ENCODE results near the gene KATNAL1. TPM values are rescaled to one million over a fixed set of nuclear protein-coding genes. Genes with fewer than 3 reads are reported as not detected.
"Not testable (repeated sequence)": the region's sequence is repeated elsewhere in the genome, so short reads cannot be mapped to it uniquely, and the experiment has no call there.

The KATNAL1 gene
- total RNA-seq, 1 donor from 2014 or later = 7.5 TPM

GRCh38 chr13:30196025-30196424 lies 111.3 kb downstream of the KATNAL1 start:
- H3K27ac Mint-ChIP-seq = no peak overlapping the region
- H3K36me3 Mint-ChIP-seq (ENCODE audit: low read depth) = peaks cover 2% of the 10 kb centered on the region
- no peak overlapping the region for H3K4me3 Mint-ChIP-seq
- H3K4me1 Mint-ChIP-seq = no peaks in the 10 kb centered on the region
- no peak for DNase-seq
- no peaks in the 10 kb centered on the region for H3K9me3 Mint-ChIP-seq
- intact Hi-C loops (cut with micrococcal nuclease) = no loop called here
- H3K27me3 Mint-ChIP-seq = no peaks in the 10 kb centered on the region

DNA sequence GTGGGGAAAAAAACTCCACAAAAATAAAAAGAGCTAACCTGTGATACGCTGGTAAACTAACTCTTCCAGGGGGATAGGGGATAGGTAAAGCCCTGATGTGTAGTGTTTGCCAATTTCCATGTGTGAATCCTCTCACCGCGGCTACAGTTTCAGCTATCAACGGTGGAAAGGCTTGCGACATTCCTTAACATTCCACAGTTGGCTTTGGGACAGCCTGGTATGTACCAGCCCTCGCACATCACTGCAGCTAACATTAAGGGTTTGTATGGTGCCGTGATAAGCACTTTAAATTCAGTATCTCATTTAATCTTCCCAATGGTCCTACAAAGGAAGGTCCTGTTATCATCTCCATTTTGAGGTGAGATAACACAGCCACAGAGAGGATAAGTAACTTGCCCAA lies 112.4 kb downstream of the KATNAL1 start:
- H3K4me1 Mint-ChIP-seq = no peaks in the 10 kb centered on the region
- no peaks in the 10 kb centered on the region for H3K27me3 Mint-ChIP-seq

DNA sequence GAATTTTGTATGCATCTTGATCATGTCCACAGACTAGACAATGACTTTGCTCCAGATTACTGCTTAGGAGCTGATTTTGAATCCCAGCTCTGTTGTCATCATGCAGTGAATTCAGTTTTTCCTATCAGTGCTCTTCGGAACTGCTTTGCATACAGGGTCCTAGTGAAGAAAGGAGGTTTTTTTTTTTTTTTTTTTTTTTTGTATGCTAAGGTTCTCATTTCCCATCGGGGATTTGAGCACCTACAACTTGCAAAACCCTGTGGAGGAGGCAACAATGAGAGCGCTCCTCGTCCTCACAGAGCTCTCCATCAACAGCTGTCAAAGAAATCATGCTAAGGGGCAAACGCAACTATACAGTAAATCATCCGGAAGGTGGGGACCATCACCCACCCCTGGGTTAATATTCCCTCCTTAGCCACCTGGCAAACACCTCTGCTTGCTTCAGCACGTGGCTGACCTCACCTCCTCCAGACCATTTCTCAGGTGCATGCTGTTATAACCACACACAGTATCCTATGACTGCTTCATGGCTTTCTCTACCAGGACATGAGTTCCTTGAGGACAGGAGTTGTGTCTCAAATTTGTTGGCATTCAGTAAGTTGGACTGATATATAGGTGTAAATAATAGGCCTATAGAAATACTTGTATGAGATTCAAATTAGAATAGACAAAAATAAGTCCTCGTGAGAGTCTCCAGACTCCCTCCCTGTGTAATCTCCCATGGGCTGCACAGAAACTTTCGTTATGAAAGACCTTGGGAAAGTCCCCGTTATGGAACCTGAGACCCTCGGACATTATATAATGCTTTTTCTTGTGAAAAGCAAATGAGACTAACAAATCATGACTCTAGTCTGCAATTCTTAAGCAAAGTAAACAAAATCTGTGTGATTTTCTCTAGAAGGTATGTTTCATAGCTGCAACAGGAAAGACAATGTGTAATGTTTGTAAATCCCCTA lies 113.8 kb downstream of the KATNAL1 start:
- Mint-ChIP-seq H3K27ac (no peak overlapping the region), H3K36me3 (ENCODE audit: low read depth) (peaks cover 2% of the 10 kb centered on the region), H3K9me3 (no peaks in the 10 kb centered on the region), H3K27me3 (no peaks in the 10 kb centered on the region), H3K4me3 (no peak overlapping the region), H3K4me1 (no peaks in the 10 kb centered on the region)
- intact Hi-C loops (cut with micrococcal nuclease) = no loop called here
- no peak for DNase-seq

More for the DNA sequence above, 112.4 kb downstream of the KATNAL1 start:
- peaks cover 2% of the 10 kb centered on the region for H3K36me3 Mint-ChIP-seq (ENCODE audit: low read depth)
- peak; percentile 39 for DNase-seq
- no peak overlapping the region for H3K4me3 Mint-ChIP-seq
- no peaks in the 10 kb centered on the region for H3K9me3 Mint-ChIP-seq
- no peak overlapping the region for H3K27ac Mint-ChIP-seq
- intact Hi-C loops (cut with micrococcal nuclease) = no loop called here

DNA sequence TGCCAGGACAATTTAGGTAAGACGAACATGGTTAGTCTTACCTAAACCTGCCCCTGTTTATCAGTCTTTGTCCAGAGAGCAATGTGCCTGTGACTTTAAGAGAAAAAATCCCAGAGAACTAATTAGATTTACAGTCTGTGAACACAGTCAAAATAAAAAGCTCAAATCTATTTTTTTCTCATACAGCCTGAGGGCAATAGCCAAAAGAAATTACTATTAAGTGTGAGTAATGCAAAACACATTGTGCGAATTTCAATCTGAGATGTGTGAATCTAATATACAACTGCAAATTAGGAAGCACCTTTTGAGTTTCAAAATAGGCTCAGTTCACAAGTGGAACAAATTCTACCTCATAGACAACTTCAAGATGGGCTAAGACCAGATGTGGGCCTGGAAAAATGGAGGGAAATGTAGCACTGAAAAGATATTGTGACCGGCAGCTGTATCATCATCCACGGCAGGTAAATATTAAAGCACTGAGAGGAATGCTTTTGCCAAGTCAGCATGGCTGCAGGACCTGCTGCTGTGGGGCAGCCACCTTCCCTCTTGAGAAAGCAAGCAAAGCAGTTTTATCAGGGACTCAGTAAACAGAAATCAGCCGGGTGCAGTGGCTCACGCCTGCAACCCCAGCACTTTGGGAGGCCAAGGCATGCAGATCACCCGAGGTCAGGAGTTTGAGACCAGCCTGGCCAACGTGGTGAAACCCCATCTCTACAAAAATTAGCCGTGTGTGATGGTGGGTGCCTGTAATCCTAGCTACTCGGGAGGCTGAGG lies 114.8 kb downstream of the KATNAL1 start:
- H3K4me3 Mint-ChIP-seq = no peak overlapping the region
- DNase-seq = no peak
- no peak overlapping the region for H3K27ac Mint-ChIP-seq
- H3K36me3 Mint-ChIP-seq (ENCODE audit: low read depth) = peaks cover 2% of the 10 kb centered on the region
- no peaks in the 10 kb centered on the region for H3K27me3 Mint-ChIP-seq
- intact Hi-C loops (cut with micrococcal nuclease) = no loop called here
- H3K4me1 Mint-ChIP-seq = no peaks in the 10 kb centered on the region
- H3K9me3 Mint-ChIP-seq = no peaks in the 10 kb centered on the region

- intact Hi-C loops (cut with micrococcal nuclease) = no loop called here
Observed at GRCh38 chr13:30191491-30192100, 115.8 kb downstream of the KATNAL1 start.

DNA sequence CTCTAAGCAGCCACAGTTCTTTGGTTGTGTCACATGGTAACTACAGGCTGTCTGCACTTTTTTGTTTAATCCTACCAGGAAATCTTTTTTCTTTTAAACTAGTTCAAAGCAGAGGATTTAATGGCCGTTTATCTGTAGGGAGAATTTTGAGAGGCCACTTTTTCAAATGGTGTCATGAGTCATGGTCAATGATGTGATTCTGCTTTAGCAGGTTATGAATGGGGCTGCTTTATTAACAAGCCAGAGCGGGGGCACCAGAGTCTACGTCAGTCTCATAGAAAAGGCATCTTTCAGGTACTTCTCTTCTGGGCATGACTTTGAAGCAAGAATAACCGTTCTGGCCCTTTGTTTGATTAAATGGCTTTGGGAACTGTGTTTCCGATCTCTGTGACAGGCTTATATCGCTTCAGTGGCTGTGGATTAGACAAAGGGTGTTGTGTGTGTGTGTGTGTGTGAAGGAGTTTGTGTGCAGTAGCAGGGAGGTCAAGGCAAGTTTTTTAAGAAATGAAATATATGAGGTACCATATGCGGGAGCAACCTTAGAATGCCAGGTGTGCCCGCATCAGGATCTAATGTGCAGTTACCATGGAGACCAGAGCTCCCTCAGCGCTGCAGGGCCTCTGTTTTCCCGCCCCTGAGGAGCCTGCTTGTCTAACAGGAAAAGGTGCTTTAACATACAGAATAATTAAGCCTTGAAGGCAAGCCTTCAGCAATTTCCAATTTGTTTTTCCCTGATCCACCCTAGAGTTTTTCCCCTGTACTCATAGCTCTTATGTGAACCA lies 120.5 kb downstream of the KATNAL1 start:
- Mint-ChIP-seq H3K4me3 (no peak overlapping the region), H3K36me3 (ENCODE audit: low read depth) (peaks cover 3% of the 10 kb centered on the region), H3K4me1 (no peaks in the 10 kb centered on the region), H3K27me3 (peaks cover 3% of the 10 kb centered on the region), H3K9me3 (peaks cover 5% of the 10 kb centered on the region), H3K27ac (no peak overlapping the region)
- no peak for DNase-seq
- intact Hi-C loops (cut with micrococcal nuclease) = no loop called here

More at GRCh38 chr13:30191491-30192100, 115.8 kb downstream of the KATNAL1 start:
- no peak for DNase-seq
- Mint-ChIP-seq H3K27me3 (no peaks in the 10 kb centered on the region), H3K4me3 (no peak overlapping the region), H3K36me3 (ENCODE audit: low read depth) (peaks cover 2% of the 10 kb centered on the region), H3K9me3 (no peaks in the 10 kb centered on the region), H3K27ac (no peak overlapping the region), H3K4me1 (no peaks in the 10 kb centered on the region)

GRCh38 chr13:30181888-30182651 lies 125.3 kb downstream of the KATNAL1 start:
- Mint-ChIP-seq H3K27ac (no peak overlapping the region), H3K4me3 (no peak overlapping the region), H3K36me3 (ENCODE audit: low read depth) (peaks cover 3% of the 10 kb centered on the region), H3K27me3 (peaks cover 3% of the 10 kb centered on the region), H3K9me3 (peaks cover 5% of the 10 kb centered on the region), H3K4me1 (peaks cover 1% of the 10 kb centered on the region)
- DNase-seq = no peak
- intact Hi-C loops (cut with micrococcal nuclease) = no loop called here

DNA sequence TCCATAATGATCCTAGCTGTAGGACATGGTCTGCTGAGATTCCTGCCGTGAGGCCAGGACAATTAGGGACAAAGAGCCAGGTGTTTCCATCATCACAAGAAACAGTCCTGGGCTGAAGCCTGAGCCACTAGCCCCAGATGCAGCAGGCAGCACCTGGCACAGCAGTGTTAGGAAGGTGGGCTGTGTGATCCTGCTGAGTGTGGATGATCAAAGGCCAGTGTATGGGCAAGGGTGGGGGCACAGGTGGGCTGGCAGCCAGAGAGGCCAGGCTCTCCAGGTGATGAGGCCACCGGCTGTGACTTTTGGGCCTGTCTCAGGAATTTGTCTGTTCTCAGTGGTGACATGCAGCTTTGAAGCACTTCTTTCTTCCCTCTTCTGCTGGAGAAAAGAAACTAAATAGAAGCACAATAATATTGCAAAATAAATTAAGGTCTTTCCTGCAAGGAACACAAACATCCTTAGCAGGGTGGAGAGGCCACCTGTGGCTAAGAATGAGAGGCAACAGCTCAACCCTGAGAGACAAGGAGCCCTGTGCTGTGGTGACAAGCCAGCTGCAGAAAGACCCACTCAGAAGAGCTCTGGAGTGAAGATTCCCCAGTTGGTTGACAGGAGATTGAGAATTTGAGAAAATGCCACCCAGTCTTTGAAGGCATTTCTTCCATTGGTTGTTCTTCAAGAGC lies 127.6 kb downstream of the KATNAL1 start:
- no peaks in the 10 kb centered on the region for H3K9me3 Mint-ChIP-seq
- no peak for DNase-seq
- no peaks in the 10 kb centered on the region for H3K27me3 Mint-ChIP-seq
- no peak overlapping the region for H3K27ac Mint-ChIP-seq
- intact Hi-C loops (cut with micrococcal nuclease) = no loop called here
- no peak overlapping the region for H3K4me3 Mint-ChIP-seq
- H3K4me1 Mint-ChIP-seq = peaks cover 1% of the 10 kb centered on the region
- H3K36me3 Mint-ChIP-seq (ENCODE audit: low read depth) = no peaks in the 10 kb centered on the region

GRCh38 chr13:30178976-30179375 lies 128.4 kb downstream of the KATNAL1 start:
- DNase-seq = no peak
- Mint-ChIP-seq H3K27me3 (no peaks in the 10 kb centered on the region), H3K36me3 (ENCODE audit: low read depth) (no peaks in the 10 kb centered on the region), H3K27ac (no peak overlapping the region), H3K9me3 (no peaks in the 10 kb centered on the region), H3K4me3 (no peak overlapping the region), H3K4me1 (peaks cover 2% of the 10 kb centered on the region)
- intact Hi-C loops (cut with micrococcal nuclease) = no loop called here

GRCh38 chr13:30175166-30175565 lies 132.2 kb downstream of the KATNAL1 start:
- no peak for DNase-seq
- no peak overlapping the region for H3K27ac Mint-ChIP-seq

GRCh38 chr13:30174250-30174649 lies 133.1 kb downstream of the KATNAL1 start:
- intact Hi-C loops (cut with micrococcal nuclease); DNase-seq; H3K27ac Mint-ChIP-seq: not testable (repeated sequence)

More at GRCh38 chr13:30175166-30175565, 132.2 kb downstream of the KATNAL1 start:
- no peak overlapping the region for H3K4me3 Mint-ChIP-seq
- intact Hi-C loops (cut with micrococcal nuclease) = no loop called here
- H3K27me3 Mint-ChIP-seq = no peaks in the 10 kb centered on the region
- H3K4me1 Mint-ChIP-seq = peaks cover 21% of the 10 kb centered on the region
- H3K36me3 Mint-ChIP-seq (ENCODE audit: low read depth) = no peaks in the 10 kb centered on the region
- H3K9me3 Mint-ChIP-seq = no peaks in the 10 kb centered on the region

DNA sequence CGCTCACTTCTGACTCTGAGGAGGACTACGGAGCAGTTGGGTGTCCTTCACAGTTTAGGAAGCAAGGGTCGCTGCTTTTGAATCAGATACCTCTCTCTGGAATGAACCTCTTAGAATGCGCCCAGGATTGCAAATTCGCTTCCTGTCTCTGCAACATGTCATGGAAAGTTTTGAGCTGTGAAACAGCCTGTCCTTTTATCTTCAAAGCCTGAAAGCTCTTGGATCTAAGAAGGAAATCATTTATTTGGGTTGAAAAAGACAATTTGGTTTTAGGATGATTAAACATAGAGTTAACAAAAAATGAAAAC lies 134.1 kb downstream of the KATNAL1 start:
- Mint-ChIP-seq H3K36me3 (ENCODE audit: low read depth) (no peaks in the 10 kb centered on the region), H3K4me1 (peaks cover 29% of the 10 kb centered on the region), H3K4me3 (no peak overlapping the region), H3K27ac (no peak overlapping the region), H3K27me3 (no peaks in the 10 kb centered on the region), H3K9me3 (no peaks in the 10 kb centered on the region)
- DNase-seq = no peak
- intact Hi-C loops (cut with micrococcal nuclease) = no loop called here

More at GRCh38 chr13:30174250-30174649, 133.1 kb downstream of the KATNAL1 start:
- not testable (repeated sequence) for H3K36me3 Mint-ChIP-seq (ENCODE audit: low read depth); H3K9me3 Mint-ChIP-seq; H3K4me3 Mint-ChIP-seq; H3K27me3 Mint-ChIP-seq
- H3K4me1 Mint-ChIP-seq = peaks cover 30% of the 10 kb centered on the region
